ENCODE results near the gene SPTBN5.

GRCh38 chr15:41809121-41809520 is 84.7 kb downstream of the SPTBN5 start:
- TF ChIP-seq POLR2AphosphoS5 (IDR thresholded peaks at IDR 0.05; ENCODE audit: borderline replicate concordance, low read depth, low read length) (no peak), EZH2 (IDR thresholded peaks at IDR 0.05) (no peak), FOXP2 (optimal IDR thresholded peaks at IDR 0.05; ENCODE audit: control extremely low read depth, extremely low read length, insufficient read depth) (no peak)
